ENCODE data around the gene DRAP1.

DRAP1 gene, protein sequence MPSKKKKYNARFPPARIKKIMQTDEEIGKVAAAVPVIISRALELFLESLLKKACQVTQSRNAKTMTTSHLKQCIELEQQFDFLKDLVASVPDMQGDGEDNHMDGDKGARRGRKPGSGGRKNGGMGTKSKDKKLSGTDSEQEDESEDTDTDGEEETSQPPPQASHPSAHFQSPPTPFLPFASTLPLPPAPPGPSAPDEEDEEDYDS
- 76.1 to 104 reads per million in 2 donors for total RNA-seq

DNA sequence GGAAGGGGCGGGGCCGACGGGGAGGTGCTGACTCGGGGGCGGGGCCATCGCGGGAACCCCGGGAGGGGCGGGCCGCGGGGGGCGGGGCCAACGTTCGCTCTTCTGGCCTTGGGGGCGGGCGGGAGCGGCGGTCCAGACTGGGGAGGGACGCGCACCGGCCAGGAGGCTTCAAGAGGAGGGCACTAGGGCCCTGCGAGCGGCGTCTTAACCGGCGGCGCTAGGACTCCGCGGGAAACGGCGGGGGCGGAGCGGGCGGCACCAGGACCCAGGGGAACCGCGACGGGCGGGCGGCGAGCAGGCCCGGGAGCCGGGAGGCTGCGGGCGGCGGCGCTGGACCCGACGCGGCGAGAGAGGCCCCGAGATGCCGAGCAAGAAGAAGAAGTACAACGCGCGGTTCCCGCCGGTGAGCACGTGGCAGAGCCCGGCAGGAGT, at the start of gene DRAP1:
TSS of gene DRAP1 (plus strand) at position 286 of the 432 bp plus-strand sequence. CDS start at position 362, 76 bp downstream.
- DNase-seq = peak; percentile 100

GRCh38 chr11:65869643-65870306, 49.5 kb upstream of the DRAP1 start:
- DNase-seq = no peak

- DNase-seq = no peak
Measured at GRCh38 chr11:65870307-65870658, 48.9 kb upstream of the DRAP1 start.

- no peak for DNase-seq
Measured at GRCh38 chr11:65870706-65871681, 48.2 kb upstream of the DRAP1 start.

GRCh38 chr11:65871811-65872548, 47.2 kb upstream of the DRAP1 start:
- DNase-seq = no peak

GRCh38 chr11:65872586-65873317, 46.5 kb upstream of the DRAP1 start, which contains the start of gene EFEMP2:
Gene EFEMP2 (minus strand): TSS chr11:65872800. CDS start chr11:65872354, 446 bp downstream.
- no peak for DNase-seq

DNA sequence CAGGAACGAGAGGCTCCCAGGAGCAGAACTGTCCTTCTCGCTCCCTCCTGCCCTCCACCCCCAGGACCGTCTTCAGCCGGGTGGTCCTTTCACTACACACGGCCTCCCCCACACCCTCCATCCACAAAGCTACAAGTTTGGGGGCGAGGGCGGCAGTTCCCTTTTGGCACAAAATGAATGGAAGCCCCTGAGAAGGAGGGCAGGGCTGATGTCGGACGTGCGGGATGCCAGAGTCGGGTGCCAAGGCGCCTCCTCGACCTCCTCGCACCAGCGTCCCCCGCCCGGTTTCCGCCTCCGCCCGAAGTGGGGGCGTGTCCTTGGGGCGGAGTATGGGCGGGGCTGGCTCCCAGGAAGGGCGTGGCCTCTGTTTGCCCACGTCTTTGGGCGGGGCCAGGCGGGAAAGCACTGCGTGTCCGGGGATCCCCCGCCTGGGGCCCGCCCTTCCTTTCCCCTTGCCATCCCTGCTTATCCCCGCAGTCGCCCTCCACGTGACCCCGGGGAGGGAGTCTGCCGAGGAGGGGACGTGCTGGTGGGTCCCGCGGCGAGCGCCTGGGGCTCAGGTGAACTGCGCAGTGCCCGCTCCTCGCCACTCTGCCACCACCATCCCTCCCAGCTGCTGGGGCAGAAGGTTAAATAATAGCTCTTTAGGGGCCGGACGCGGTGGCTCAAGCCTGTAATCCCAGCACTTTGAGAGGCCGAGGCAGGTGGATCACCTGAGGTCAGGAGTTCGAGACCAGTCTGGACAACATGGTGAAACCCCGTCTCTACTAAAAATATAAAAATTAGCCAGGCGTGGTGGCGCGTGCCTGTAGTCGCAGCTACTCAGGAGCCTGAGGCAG, 45.7 kb upstream of the DRAP1 start:
- DNase-seq = peak; percentile 90

DNA sequence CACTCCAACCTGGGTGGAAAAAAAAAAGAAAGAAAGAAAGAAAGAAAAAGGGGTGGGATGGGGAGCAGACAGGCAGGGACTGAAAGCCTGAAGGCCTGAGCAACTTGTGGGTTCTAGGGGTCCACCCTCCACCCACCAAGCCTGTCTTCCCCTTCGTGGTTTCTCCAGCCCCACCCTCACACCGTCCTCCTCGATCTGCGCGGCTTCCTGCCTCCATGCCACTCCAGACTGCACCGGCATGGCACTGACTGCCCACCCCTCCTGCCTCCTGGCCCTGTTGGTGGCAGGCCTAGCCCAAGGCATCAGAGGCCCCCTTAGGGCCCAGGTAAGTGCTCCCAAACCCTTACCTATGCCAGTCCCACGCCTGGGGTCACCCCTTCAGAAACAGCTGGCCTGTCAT, 39.6 kb upstream of the DRAP1 start, which contains the start of gene CTSW:
TSS of gene CTSW (plus strand) at position 221 of the 400 bp plus-strand sequence. CDS start at position 239, 18 bp downstream.
- DNase-seq = peak; percentile 45

GRCh38 chr11:65880027-65880426, 39.2 kb upstream of the DRAP1 start:
- no peak for DNase-seq

- DNase-seq = no peak
Measured at GRCh38 chr11:65880844-65881421, 38.3 kb upstream of the DRAP1 start.

- no peak for DNase-seq
Measured at GRCh38 chr11:65882120-65883057, 36.8 kb upstream of the DRAP1 start.

DNA sequence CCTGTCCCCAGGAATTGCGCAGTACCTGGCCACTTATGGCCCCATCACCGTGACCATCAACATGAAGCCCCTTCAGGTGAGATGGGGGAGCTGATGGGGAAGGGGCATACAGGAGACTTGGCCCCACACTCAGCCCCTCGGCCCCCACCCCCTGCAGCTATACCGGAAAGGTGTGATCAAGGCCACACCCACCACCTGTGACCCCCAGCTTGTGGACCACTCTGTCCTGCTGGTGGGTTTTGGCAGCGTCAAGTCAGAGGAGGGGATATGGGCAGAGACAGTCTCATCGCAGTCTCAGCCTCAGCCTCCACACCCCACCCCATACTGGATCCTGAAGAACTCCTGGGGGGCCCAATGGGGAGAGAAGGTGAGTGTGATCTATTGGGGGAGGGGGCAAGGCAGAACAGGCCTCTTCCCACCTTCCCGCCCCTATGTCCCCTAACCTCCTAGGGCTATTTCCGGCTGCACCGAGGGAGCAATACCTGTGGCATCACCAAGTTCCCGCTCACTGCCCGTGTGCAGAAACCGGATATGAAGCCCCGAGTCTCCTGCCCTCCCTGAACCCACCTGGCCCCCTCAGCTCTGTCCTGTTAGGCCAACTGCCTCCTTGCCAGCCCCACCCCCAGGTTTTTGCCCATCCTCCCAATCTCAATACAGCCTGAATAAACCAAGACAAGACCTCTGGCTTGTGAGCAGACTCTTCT, 36.0 kb upstream of the DRAP1 start:
- no peak for DNase-seq

- no peak for DNase-seq
Measured at GRCh38 chr11:65883786-65884715, 35.2 kb upstream of the DRAP1 start.

GRCh38 chr11:65884716-65885092, 34.5 kb upstream of the DRAP1 start:
- peak; percentile 51 for DNase-seq

DNA sequence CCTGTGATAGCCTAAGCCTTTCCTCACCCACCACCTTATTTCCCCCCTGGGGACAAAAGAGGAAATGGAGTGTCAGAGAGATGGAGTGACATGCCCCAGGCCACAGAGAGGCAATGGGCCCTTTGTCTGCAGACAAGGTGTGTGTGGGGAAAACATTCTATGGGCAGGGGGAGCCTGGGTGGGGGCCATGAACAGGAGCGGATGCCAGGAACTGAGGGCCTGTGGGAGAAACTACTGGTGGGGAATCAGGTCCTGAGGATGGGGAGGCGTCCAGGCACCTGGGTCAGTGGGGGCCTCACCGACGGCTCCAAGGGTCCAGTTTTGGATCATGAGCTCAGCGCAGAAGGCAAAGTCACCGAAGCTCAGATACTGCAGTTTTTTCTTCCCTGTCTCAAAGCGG, 34.0 kb upstream of the DRAP1 start:
- DNase-seq = no peak

GRCh38 chr11:65885808-65886536, 33.3 kb upstream of the DRAP1 start:
- DNase-seq = no peak

Data from activated gamma-delta T cell (primary cell).